ENCODE results near the gene GMPPA. TPM values are rescaled to one million over a fixed set of nuclear protein-coding genes. Genes with fewer than 3 reads are reported as not detected.

GMPPA gene
- total RNA-seq, 1 experiment from 2014 or later, result 32.0 TPM

DNA sequence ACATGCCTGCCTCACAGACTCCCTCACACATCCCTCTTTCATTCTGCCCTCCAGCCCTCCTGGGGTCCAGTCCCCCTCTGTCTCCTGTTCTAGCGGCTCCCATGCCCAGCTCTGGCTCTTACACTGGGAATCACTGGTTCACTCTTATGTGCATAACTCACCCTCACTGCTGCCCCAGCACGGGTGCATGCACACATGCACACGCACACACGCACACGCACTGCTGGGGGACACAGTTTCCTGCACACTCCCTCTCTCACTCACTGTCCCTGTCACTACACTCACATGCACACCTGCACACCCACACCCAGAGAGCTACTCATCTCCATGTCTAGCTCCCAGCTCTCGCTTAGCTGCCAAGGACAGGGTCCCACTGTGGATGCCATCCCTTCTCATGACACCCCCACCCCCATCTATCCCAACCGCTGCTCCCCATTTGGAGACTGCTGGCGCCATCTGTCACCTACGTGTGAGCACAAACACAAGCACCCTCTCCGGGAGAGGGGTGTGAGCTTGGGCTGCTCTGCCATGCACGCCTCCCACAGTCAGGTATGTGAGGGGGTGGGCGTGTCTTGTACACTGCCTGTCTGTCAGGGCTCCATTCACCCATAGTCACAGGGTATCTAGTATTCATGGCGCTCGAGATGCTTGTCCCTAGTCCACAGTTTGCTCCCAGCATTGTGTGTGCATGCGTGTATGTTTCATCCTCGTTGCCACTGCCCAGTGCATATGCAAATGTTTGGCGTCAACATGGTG is 17.4 kb downstream of the GMPPA start:
- H4K91ac ChIP-seq (ENCODE audit: insufficient read length, low read depth, low read length), result no peak overlapping the region
- no peak overlapping the region for H3K27ac ChIP-seq (ENCODE audit: insufficient read length, low read depth, low read length)
- no peaks in the 10 kb centered on the region; a peak in 3 of 5 replicates for H3K9me3 Mint-ChIP-seq
- H3K79me2 ChIP-seq (ENCODE audit: insufficient read depth, low read length), result no peaks in the 10 kb centered on the region
- peaks cover 19% of the 10 kb centered on the region; the same call in 1 of the 2 replicates for H3K27me3 ChIP-seq (ENCODE audit: insufficient read depth, low read length)
- H4K5ac ChIP-seq (ENCODE audit: insufficient read length, low read depth, low read length), result no peak overlapping the region
- H4K20me1 ChIP-seq (ENCODE audit: control insufficient read depth, insufficient read depth, insufficient read length), result peaks cover 3% of the 10 kb centered on the region
- no peak for DNase-seq
- no CpG with 5 or more reads among the region's 17 CpGs for WGBS (ENCODE audit: extremely low coverage, insufficient read length, low lambda C conversion rate)
- no peak overlapping the region for H3T11ph ChIP-seq (ENCODE audit: low read length)
- no peak overlapping the region; a peak in 1 of 7 replicates for H3K27ac Mint-ChIP-seq
- H3K9ac ChIP-seq (ENCODE audit: extremely low read depth, insufficient read length, low read length), result no peak overlapping the region
- no peak overlapping the region for H3K23ac ChIP-seq (ENCODE audit: insufficient read length, low read depth, low read length)
- H3K4me1 ChIP-seq (ENCODE audit: insufficient read depth, low read length), result peaks cover 9% of the 10 kb centered on the region; the same call in 1 of the 2 replicates
- H3K36me3 Mint-ChIP-seq (ENCODE audit: insufficient read depth in 1 of 3, low read depth in 3 of 3), result no peaks in the 10 kb centered on the region; a peak in 1 of 7 replicates
- H3K4me3 Mint-ChIP-seq, result no peak overlapping the region; a peak in 1 of 5 replicates
- no peak overlapping the region for H3K18ac ChIP-seq (ENCODE audit: insufficient read length, low read depth, low read length)
- no peak overlapping the region for H2BK120ac ChIP-seq (ENCODE audit: low read depth, low read length, poor library complexity, severe bottlenecking)
- H3K14ac ChIP-seq (ENCODE audit: insufficient read depth, low read length), result no peak overlapping the region
- H2AK5ac ChIP-seq (ENCODE audit: insufficient read length, low read length), result no peak overlapping the region
- no peak overlapping the region for H2BK20ac ChIP-seq (ENCODE audit: low read depth, low read length, poor library complexity, severe bottlenecking)
- H3K9me3 ChIP-seq (ENCODE audit: control insufficient read depth, low read depth, low read length), result no peaks in the 10 kb centered on the region
- H3K56ac ChIP-seq (ENCODE audit: insufficient read length, low read depth, low read length), result no peak overlapping the region
- no peaks in the 10 kb centered on the region for H3K23me2 ChIP-seq (ENCODE audit: insufficient read length, low read depth, low read length, poor library complexity, severe bottlenecking)
- H3K4me2 ChIP-seq (ENCODE audit: insufficient read depth, insufficient read length, low read length), result no peak overlapping the region
- no peak overlapping the region for H2BK15ac ChIP-seq (ENCODE audit: low read depth, low read length)
- no peak overlapping the region for H2BK12ac ChIP-seq (ENCODE audit: insufficient read length, low read depth, low read length)
- peaks cover 80% of the 10 kb centered on the region for H3K27me3 Mint-ChIP-seq (ENCODE audit: low read depth)
- H2AFZ ChIP-seq (ENCODE audit: low read length), result no peak overlapping the region
- H3K4me1 Mint-ChIP-seq, result peaks cover 42 to 65% of the 10 kb centered on the region in 2 experiments
- TF ChIP-seq, protein P1, sequence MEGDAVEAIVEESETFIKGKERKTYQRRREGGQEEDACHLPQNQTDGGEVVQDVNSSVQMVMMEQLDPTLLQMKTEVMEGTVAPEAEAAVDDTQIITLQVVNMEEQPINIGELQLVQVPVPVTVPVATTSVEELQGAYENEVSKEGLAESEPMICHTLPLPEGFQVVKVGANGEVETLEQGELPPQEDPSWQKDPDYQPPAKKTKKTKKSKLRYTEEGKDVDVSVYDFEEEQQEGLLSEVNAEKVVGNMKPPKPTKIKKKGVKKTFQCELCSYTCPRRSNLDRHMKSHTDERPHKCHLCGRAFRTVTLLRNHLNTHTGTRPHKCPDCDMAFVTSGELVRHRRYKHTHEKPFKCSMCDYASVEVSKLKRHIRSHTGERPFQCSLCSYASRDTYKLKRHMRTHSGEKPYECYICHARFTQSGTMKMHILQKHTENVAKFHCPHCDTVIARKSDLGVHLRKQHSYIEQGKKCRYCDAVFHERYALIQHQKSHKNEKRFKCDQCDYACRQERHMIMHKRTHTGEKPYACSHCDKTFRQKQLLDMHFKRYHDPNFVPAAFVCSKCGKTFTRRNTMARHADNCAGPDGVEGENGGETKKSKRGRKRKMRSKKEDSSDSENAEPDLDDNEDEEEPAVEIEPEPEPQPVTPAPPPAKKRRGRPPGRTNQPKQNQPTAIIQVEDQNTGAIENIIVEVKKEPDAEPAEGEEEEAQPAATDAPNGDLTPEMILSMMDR (conservative IDR thresholded peaks at IDR 0.05), result no peak
- no peak overlapping the region for H2BK5ac ChIP-seq (ENCODE audit: insufficient read length, low read length)
- no peaks in the 10 kb centered on the region for H3K79me1 ChIP-seq (ENCODE audit: insufficient read depth, low read depth, low read length, poor library complexity, severe bottlenecking)
- no peak overlapping the region for H4K8ac ChIP-seq (replicated peaks; ENCODE audit: insufficient read length, low read depth, low read length)
- H3K4ac ChIP-seq (ENCODE audit: low read depth, low read length), result no peak overlapping the region
